GM10847 (cell line): ENCODE measurements around the gene NCOR1.
A peak's percentile ranks its signal among the peaks of the same experiment; 100 is the strongest.

ENCODE experiments used
- POLR2A ChIP-seq: IDR thresholded peaks from 2 replicates; pipeline ENCODE4 v1.6.1; 2011; ENCODE audit not compliant: insufficient read length; ENCODE audit errors: extremely low read depth

Gene NCOR1

GRCh38 chr17:16215273-16215964, at the start of gene NCOR1:
TSS of gene NCOR1 (minus strand) at chr17:16215534. CDS start at chr17:16194569, 20,965 bp downstream.
- peak; percentile 93 for TF ChIP-seq POLR2A

GRCh38 chr17:16262201-16262600, 46.9 kb upstream of the NCOR1 start:
- TF ChIP-seq POLR2A, result no peak

DNA sequence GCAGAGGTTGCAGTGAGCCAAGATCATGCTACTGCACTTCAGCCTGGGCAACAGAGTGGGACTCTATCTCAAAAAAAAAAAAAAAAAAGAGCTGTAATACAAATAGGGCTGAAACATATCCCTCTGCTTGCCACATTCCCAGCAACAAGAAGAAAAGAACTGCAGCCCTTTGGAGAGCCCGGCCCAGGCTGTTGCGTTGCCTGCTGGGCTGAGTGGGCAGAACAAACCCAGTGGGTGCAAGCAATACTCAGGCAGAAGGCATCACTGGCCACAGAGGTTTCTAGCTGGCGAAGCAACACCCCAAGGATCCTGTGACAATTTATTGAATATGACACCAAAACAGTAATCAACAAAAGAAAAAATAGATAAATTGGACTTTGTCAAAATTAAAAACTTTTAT, 45.7 kb upstream of the NCOR1 start:
- no peak for TF ChIP-seq POLR2A

GRCh38 chr17:16259926-16260325, 44.6 kb upstream of the NCOR1 start:
- no peak for TF ChIP-seq POLR2A

GRCh38 chr17:16258901-16259300, 43.6 kb upstream of the NCOR1 start:
- no peak for TF ChIP-seq POLR2A

- TF ChIP-seq POLR2A, result no peak
These were observed 40.2 kb upstream of the NCOR1 start for GRCh38 chr17:16255481-16255921.

DNA sequence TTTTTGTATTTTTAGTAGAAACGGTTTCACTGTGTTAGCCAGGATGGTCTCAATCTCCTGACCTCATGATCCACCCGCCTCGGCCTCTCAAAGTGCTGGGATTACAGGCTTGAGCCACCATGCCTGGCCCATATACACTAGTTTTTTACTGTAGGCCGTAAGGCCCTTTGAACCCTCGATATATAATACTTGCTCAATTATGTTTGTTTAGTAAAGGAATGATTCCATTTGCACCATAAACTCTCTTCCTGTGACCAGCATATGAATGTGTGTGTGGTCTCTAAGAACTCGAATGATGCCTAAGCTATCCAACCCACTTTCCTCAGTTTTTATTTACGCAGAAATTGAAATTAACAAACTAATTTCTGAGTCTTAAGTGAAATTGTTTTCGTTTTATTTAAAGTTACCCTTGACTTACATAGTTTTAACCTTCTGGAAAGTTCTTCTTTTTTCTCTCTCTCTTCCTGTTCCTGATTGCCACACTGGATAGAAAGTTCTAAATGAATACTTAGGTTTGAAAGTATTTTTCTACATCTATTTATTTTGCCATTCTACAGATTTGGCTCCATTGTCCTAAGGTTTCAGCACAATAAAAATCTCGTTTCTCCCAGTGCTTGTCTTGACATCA, 39.6 kb upstream of the NCOR1 start:
- no peak for TF ChIP-seq POLR2A

DNA sequence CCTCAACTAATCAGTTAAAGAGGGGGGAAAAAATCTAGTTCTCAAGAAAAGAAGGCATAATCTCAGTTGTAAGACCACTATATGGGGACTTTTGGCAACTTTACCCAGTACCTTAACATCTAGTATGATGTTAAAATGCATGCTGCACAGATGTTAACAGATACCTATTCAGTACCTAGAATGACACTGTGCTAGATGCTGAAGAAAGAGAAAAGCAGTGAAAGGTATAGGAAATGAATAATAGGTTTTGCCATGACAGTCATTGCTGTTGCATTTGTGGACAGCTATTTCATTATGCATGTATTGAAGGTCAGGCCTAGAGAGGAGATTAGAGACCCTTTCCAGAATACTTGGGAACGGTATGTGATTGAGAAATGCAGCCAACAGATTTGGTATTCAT, 36.2 kb upstream of the NCOR1 start:
- no peak for TF ChIP-seq POLR2A

DNA sequence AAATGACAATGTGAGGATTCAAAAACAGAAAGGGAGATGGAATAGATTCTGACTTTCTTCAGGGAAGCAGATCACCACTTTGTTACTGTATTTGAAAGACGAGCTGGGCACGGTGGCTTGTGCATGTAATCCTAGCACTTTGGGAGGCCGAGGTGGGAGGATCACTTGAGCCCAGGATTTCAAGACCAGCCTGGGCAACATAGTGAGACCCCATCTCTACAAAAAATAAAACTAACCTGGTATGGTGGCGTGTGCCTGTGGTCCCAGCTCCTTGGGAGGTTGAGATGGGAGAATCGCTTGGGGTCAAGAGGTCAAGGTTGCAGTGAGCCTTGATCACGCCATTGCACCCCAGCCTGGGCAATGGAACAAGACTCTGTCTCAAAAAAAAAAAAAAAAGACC, 35.7 kb upstream of the NCOR1 start:
- no peak for TF ChIP-seq POLR2A

GRCh38 chr17:16250635-16251034, 35.3 kb upstream of the NCOR1 start:
- TF ChIP-seq POLR2A, result no peak

DNA sequence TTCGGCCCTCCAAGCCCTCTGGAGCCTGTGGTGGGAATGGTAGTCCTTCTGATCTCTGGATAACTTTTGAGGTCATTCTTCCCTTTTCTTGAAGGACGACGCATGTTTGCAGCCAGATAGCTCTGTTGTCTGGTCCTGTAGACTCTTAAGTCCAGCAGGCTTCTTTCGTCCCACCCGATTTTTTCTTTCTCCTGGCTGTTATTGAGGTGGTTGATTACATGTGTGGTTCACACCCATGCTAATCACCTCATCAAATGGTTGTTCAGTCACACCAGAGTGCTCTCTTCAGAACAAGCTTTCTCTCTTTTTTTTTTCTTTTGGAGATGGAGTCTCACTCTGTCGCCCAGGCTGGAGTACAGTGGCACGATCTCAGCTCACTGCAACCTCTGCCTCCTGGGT, 32.3 kb upstream of the NCOR1 start:
- no peak for TF ChIP-seq POLR2A

DNA sequence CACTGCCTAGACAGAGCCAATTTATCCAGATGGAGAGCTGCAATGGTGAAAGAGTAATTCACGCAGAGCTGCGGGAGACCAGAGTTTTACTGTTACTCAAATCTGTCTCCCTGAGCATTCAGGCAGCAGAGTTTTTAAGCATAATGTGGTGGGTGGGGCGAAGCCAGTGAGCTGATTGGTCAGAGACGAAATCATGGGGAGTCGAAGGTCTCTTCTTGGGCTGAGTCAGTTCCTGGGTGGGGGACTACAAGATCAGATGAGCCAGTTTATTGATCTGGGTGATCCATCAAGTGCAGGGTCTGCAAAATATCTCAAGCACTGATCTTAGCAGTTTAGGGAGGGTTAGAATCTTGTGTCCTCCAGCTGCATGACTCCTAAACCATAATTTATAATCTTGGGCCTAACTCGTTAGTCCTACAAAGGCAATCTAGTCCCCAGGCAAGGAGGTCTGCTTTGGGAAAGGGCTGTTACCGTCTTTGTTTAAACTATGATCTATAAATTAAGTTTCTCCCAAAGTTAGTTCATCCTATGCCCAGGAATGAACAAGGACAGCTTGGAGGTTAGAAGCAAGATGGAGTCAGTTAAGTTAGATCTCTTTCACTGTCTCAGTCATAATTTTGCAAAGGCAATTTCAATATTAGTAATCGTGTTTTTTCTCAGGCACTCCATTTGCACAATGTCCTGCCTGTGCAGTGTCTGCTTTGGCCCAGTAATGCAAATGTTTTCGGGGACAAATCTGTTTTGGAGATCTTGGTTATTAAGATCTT, 28.6 kb upstream of the NCOR1 start:
- no peak for TF ChIP-seq POLR2A

- no peak for TF ChIP-seq POLR2A
These were observed 28.1 kb upstream of the NCOR1 start for GRCh38 chr17:16243385-16243784.

DNA sequence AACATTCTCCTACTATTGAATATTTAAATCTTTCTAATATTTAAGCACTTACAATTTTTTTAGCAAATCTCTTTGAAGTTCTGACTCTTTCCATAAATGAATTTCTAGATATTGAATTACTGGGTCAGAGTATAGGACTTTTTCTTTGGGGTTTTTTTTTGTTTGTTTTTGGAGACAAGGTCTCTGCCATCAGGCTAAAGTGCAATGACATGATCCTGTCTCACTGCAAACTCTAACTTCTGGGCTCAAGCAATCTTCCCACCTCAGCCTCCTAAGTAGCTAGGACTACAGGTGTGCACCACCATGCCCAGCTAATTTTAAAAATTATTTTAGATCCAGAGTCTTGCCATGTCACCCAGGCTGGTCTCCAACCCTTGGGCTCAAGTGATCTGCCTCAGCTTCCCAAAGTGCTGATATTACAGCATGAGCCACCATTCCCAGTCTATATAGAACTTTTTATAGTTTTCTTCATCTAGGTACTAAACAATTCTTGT, 26.6 kb upstream of the NCOR1 start:
- no peak for TF ChIP-seq POLR2A

- no peak for TF ChIP-seq POLR2A
These were observed 24.6 kb upstream of the NCOR1 start for GRCh38 chr17:16239931-16240330.

DNA sequence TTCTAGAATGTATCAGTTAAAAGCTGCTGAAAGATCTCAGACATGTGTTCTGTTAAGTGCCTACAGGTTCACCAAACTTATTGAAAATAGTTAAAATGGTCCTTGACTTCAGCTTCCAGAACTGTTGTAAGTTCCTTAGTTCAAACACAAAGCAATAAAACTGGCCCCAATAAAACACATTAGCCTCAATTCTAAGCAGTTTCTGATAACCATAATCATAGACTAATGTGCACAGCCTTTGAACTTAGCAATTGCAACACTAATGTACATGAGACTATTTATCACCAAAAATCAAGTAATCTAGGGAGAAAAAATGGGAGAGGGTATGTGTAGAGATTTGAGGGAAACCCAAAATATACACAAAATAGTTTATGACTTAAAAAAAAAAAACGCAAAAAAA, 17.1 kb upstream of the NCOR1 start:
- TF ChIP-seq POLR2A, result no peak
